ENCODE results near the gene CYP2J2. TPM values are rescaled to one million over a fixed set of nuclear protein-coding genes. Genes with fewer than 3 reads are reported as not detected.

The CYP2J2 gene
- total and polyA plus RNA-seq, 3 experiments from 2014 or later, result 0.42 to 1.6 (median 0.70) TPM

DNA sequence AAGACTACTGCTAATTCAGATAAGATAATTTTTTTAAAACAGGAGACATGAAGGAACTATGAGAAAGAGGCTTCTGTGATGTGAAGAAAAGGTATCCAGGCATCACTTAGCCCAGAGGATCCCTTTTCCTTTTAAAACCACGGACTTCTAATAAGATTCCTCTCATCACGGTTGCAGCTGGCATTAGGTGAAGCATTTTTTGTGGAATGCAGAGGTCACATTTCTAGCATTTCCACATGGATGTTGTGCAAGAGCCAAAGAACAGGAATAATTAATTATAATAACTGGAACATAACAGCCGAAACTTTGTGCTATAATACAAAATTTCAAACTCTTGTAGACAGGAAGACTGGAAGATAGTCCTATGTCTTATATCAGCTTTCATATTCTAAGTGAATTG lies 27.6 kb downstream of the CYP2J2 start:
- Histone ChIP-seq H3K4me3 (ENCODE audit: low read length) (no peak overlapping the region), H3K4me1 (ENCODE audit: insufficient read depth, low read length) (no peaks in the 10 kb centered on the region), H3K27ac (ENCODE audit: low read depth, low read length) (no peak overlapping the region), H3K27me3 (ENCODE audit: insufficient read depth, low read length, poor library complexity, severe bottlenecking) (no peaks in the 10 kb centered on the region), H3K36me3 (ENCODE audit: insufficient read depth, low read length) (no peaks in the 10 kb centered on the region), H3K9me3 (ENCODE audit: low read length) (no peaks in the 10 kb centered on the region)
- Mint-ChIP-seq H3K27me3 (peaks cover 1 to 5% of the 10 kb centered on the region in 2 donors), H3K27ac (no peak overlapping the region), H3K9me3 (no peaks in the 10 kb centered on the region), H3K36me3 (no peaks in the 10 kb centered on the region), H3K4me1 (peaks cover 0 to 4% (median 0%) of the 10 kb centered on the region in 3 donors), H3K4me3 (no peak overlapping the region)
- POLR2A ChIA-PET, result no interaction called here
- CTCF ChIA-PET, result no interaction called here
- DNase-seq, result no peak

DNA sequence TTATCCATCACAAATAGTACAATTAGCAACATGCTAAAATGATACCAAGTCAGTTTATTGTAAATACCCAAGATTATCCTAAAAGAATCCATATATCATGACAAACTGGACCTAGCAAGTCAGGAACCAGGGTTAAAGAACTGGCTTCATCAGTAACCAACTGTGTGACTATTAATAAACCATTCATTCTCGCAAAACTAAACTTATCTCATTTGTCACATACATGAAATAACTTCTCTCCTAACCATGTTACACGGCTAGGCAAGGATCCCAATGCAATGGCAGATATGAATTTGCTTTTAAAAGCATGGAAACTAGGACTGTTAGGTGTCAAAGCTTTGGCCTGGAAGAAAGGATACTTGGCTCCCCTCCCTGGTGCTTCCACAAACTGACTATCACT lies 29.4 kb downstream of the CYP2J2 start:
- Histone ChIP-seq H3K27me3 (ENCODE audit: insufficient read depth, low read length, poor library complexity, severe bottlenecking) (no peaks in the 10 kb centered on the region), H3K4me1 (ENCODE audit: insufficient read depth, low read length) (peaks cover 6% of the 10 kb centered on the region), H3K27ac (ENCODE audit: low read depth, low read length) (no peak overlapping the region), H3K4me3 (ENCODE audit: low read length) (no peak overlapping the region), H3K9me3 (ENCODE audit: low read length) (no peaks in the 10 kb centered on the region), H3K36me3 (ENCODE audit: insufficient read depth, low read length) (no peaks in the 10 kb centered on the region)
- no peak for DNase-seq
- ChIA-PET CTCF (no interaction called here), POLR2A (no interaction called here)
- no peak overlapping the region for H3K27ac Mint-ChIP-seq
- H3K27me3 Mint-ChIP-seq, result peaks cover 0 to 1% of the 10 kb centered on the region in 2 donors
- peaks cover 10 to 11% (median 10%) of the 10 kb centered on the region in 3 donors for H3K4me1 Mint-ChIP-seq
- H3K4me3 Mint-ChIP-seq, result no peak overlapping the region
- H3K9me3 Mint-ChIP-seq, result no peaks in the 10 kb centered on the region
- no peaks in the 10 kb centered on the region for H3K36me3 Mint-ChIP-seq

- peaks cover 0 to 6% (median 0%) of the 10 kb centered on the region in 5 donors for H3K9me3 Mint-ChIP-seq
- no peaks in the 10 kb centered on the region for H3K27me3 ChIP-seq (ENCODE audit: insufficient read depth, low read length, poor library complexity, severe bottlenecking)
- H3K4me1 ChIP-seq (ENCODE audit: insufficient read depth, low read length), result peaks cover 6% of the 10 kb centered on the region
- no peak overlapping the region for H3K27ac ChIP-seq (ENCODE audit: low read depth, low read length)
- ChIA-PET POLR2A (interaction anchor here (0.6 kb wide), 1 partner anchor 29 kb away, joined by 3 read pairs; no protein-coding TSS in a partner anchor), CTCF (interaction anchor here (1.3 kb wide), 1 partner anchor 13 kb away, joined by 5 read pairs; no protein-coding TSS in a partner anchor)
- no peaks in the 10 kb centered on the region for H3K9me3 ChIP-seq (ENCODE audit: low read length)
- H3K36me3 Mint-ChIP-seq, result peaks cover 0 to 6% (median 0%) of the 10 kb centered on the region in 3 donors
- H3K4me3 Mint-ChIP-seq, result peak overlapping the region in 3 of 7 donors; percentile 4 to 11 (median 8)
- peak in 1 of 5 donors; percentile 21 for DNase-seq
- H3K36me3 ChIP-seq (ENCODE audit: insufficient read depth, low read length), result no peaks in the 10 kb centered on the region
- no peak overlapping the region for H3K4me3 ChIP-seq (ENCODE audit: low read length)
- H3K4me1 Mint-ChIP-seq, result peaks cover 10 to 11% (median 10%) of the 10 kb centered on the region in 3 donors
- H3K27ac Mint-ChIP-seq, result peak overlapping the region in 4 of 8 donors; percentile 11 to 45 (median 20)
- H3K27me3 Mint-ChIP-seq, result peaks cover 7 to 9% of the 10 kb centered on the region in 2 donors
These were observed 33.4 kb downstream of the CYP2J2 start for GRCh38 chr1:59892841-59893811.

DNA sequence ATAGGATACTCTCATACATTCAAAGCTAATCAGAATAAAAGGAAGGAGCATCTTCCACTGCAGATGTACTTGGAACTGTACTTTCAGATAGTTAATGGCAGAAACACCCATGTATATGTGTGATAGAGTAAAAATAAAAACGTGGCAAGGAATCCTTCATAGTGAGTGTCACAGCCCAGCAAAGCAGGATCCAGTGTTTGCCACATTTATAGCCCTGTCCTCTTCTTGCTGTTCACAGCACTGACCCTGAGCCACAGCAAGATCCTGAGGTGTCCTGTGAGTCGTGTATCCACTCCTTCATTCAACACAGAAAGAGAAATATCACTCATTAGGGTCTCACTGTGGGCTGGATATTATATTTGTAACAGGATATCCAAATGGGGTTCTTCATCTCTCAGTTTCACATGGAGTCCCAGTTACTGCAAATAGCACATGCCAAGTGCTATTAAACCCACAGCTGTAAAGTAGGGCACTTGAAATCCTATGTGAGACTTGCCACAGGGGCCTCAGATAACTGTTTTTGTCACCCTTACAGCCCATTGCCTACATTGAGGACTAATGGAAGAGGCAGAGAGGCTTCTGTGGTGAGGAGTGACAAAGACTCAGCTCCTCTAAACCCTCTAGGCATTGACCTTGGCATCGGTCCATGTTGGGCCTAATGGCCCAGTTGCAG lies 41.3 kb downstream of the CYP2J2 start:
- CTCF ChIA-PET, result no interaction called here

GRCh38 chr1:59880735-59881134 lies 45.8 kb downstream of the CYP2J2 start:
- Mint-ChIP-seq H3K4me3 (no peak overlapping the region), H3K27ac (peak overlapping the region in 1 of 8 donors; percentile 49), H3K36me3 (peaks cover 3 to 18% (median 3%) of the 10 kb centered on the region in 3 donors), H3K4me1 (no peaks in the 10 kb centered on the region), H3K27me3 (peaks cover under 1 to 8% of the 10 kb centered on the region in 2 donors), H3K9me3 (peaks cover 4 to 19% (median 17%) of the 10 kb centered on the region in 5 donors)
- DNase-seq, result no peak
- H3K27me3 ChIP-seq (ENCODE audit: insufficient read depth, low read length, poor library complexity, severe bottlenecking), result no peaks in the 10 kb centered on the region
- H3K9me3 ChIP-seq (ENCODE audit: low read length), result no peaks in the 10 kb centered on the region
- H3K4me1 ChIP-seq (ENCODE audit: insufficient read depth, low read length), result no peaks in the 10 kb centered on the region
- H3K4me3 ChIP-seq (ENCODE audit: low read length), result no peak overlapping the region
- POLR2A ChIA-PET, result no interaction called here
- CTCF ChIA-PET, result interaction anchor here (1.3 kb wide), 1 partner anchor 12 kb away, joined by 5 read pairs; no protein-coding TSS in a partner anchor
- no peaks in the 10 kb centered on the region for H3K36me3 ChIP-seq (ENCODE audit: insufficient read depth, low read length)
- H3K27ac ChIP-seq (ENCODE audit: low read depth, low read length), result no peak overlapping the region

More for the DNA sequence above, 41.3 kb downstream of the CYP2J2 start:
- peaks cover 12 to 13% of the 10 kb centered on the region in 2 donors for H3K27me3 Mint-ChIP-seq
- peaks cover 0 to 6% (median 0%) of the 10 kb centered on the region in 5 donors for H3K9me3 Mint-ChIP-seq
- H3K4me3 Mint-ChIP-seq, result no peak overlapping the region
- Histone ChIP-seq H3K27ac (ENCODE audit: low read depth, low read length) (no peak overlapping the region), H3K4me3 (ENCODE audit: low read length) (no peak overlapping the region), H3K4me1 (ENCODE audit: insufficient read depth, low read length) (no peaks in the 10 kb centered on the region), H3K27me3 (ENCODE audit: insufficient read depth, low read length, poor library complexity, severe bottlenecking) (no peaks in the 10 kb centered on the region), H3K36me3 (ENCODE audit: insufficient read depth, low read length) (no peaks in the 10 kb centered on the region), H3K9me3 (ENCODE audit: low read length) (no peaks in the 10 kb centered on the region)
- POLR2A ChIA-PET, result no interaction called here
- H3K36me3 Mint-ChIP-seq, result no peaks in the 10 kb centered on the region
- H3K27ac Mint-ChIP-seq, result no peak overlapping the region
- H3K4me1 Mint-ChIP-seq, result no peaks in the 10 kb centered on the region
- no peak for DNase-seq

GRCh38 chr1:59879996-59880505 lies 46.5 kb downstream of the CYP2J2 start:
- Mint-ChIP-seq H3K27me3 (peaks cover 0 to 8% of the 10 kb centered on the region in 2 donors), H3K27ac (no peak overlapping the region), H3K4me3 (no peak overlapping the region), H3K36me3 (peaks cover 3 to 25% (median 5%) of the 10 kb centered on the region in 3 donors), H3K9me3 (peaks cover 6 to 19% (median 19%) of the 10 kb centered on the region in 5 donors), H3K4me1 (no peaks in the 10 kb centered on the region)
- Histone ChIP-seq H3K4me3 (ENCODE audit: low read length) (no peak overlapping the region), H3K9me3 (ENCODE audit: low read length) (no peaks in the 10 kb centered on the region), H3K27me3 (ENCODE audit: insufficient read depth, low read length, poor library complexity, severe bottlenecking) (no peaks in the 10 kb centered on the region), H3K27ac (ENCODE audit: low read depth, low read length) (no peak overlapping the region), H3K4me1 (ENCODE audit: insufficient read depth, low read length) (no peaks in the 10 kb centered on the region), H3K36me3 (ENCODE audit: insufficient read depth, low read length) (no peaks in the 10 kb centered on the region)
- ChIA-PET CTCF (interaction anchor here (0.8 to 2.0 kb wide), 3 partner anchors 13 to 67 kb away, joined by 3 to 9 read pairs (median 5); no protein-coding TSS in a partner anchor), POLR2A (no interaction called here)
- DNase-seq, result no peak

DNA sequence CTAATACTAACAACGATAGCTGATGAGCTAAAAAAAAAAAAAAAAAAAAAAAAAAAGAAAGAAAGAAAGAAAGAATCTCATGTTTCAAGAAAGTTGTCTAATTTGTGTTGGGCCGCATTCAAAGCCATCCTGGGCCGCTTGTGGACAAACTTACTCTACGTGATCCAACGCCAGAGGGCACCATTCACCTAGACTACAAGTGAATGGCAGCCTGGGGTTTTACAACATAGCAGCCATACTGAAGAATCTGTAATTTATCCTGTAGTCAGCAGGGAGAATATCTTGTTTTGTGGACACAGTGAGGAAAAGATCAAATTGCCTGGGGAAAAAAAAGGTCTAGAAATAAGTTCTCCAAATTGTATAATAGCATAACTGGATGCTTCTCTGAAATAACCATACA lies 47.0 kb downstream of the CYP2J2 start:
- Mint-ChIP-seq H3K9me3 (peaks cover 9 to 19% (median 19%) of the 10 kb centered on the region in 5 donors), H3K36me3 (peaks cover 7 to 29% (median 9%) of the 10 kb centered on the region in 3 donors), H3K27ac (no peak overlapping the region), H3K4me3 (no peak overlapping the region), H3K4me1 (no peaks in the 10 kb centered on the region), H3K27me3 (peaks cover 0 to 8% of the 10 kb centered on the region in 2 donors)
- Histone ChIP-seq H3K4me1 (ENCODE audit: insufficient read depth, low read length) (no peaks in the 10 kb centered on the region), H3K4me3 (ENCODE audit: low read length) (no peak overlapping the region), H3K27ac (ENCODE audit: low read depth, low read length) (no peak overlapping the region), H3K27me3 (ENCODE audit: insufficient read depth, low read length, poor library complexity, severe bottlenecking) (no peaks in the 10 kb centered on the region), H3K36me3 (ENCODE audit: insufficient read depth, low read length) (no peaks in the 10 kb centered on the region), H3K9me3 (ENCODE audit: low read length) (no peaks in the 10 kb centered on the region)
- peak in 3 of 5 donors; percentile 1 to 47 (median 44) for DNase-seq
- ChIA-PET POLR2A (no interaction called here), CTCF (interaction anchor here (0.8 to 2.0 kb wide), 2 partner anchors 64 to 68 kb away, joined by 3 to 9 read pairs; no protein-coding TSS in a partner anchor)

Measured in CD8-positive, alpha-beta memory T cell (primary cell).